ENCODE results near the gene APBB2.
"Not testable (repeated sequence)": the region's sequence is repeated elsewhere in the genome, so short reads cannot be mapped to it uniquely, and the experiment has no call there.

The APBB2 gene

DNA sequence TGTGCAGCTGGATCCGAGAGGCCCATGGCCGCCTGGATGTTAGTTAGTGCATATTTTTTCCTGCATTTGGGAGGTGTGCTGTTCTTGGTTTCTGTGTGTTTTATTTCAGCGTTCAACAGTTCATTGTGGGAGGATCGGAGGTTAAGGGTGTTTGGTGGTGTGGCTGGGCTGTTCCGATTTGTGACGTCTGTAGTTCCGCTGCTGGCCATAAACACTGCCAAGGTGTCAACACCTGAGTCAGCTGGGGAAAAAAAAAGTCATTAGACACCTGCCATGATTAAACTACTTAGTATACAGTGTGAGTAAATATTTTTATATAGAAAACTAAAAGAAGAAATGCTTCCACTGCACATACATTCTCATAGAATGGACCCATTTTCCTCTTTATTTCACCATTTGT, 200.2 kb downstream of the APBB2 start:
- DNase-seq (ENCODE audit: low spot score) = no peak

DNA sequence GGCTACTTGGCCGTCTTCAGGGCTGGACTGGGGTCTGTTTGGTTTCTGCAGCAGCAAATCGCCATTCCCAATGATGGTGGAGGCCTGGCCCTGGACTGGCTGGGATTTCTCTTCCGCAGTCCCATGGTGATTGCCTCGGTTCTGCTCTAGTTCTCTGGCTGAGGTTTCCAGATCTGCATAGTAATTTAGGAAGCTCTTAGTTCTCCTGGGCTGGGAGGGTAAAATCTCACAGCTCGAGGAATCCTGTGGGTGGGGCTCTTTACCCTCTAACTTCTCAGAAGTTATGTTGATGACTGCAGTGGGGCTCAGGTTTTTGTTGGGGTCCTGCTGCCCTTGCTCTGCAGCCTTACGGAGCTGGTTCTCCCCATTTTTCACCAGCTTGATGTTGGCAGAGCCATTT, 200.6 kb downstream of the APBB2 start:
- DNase-seq (ENCODE audit: low spot score) = no peak

DNA sequence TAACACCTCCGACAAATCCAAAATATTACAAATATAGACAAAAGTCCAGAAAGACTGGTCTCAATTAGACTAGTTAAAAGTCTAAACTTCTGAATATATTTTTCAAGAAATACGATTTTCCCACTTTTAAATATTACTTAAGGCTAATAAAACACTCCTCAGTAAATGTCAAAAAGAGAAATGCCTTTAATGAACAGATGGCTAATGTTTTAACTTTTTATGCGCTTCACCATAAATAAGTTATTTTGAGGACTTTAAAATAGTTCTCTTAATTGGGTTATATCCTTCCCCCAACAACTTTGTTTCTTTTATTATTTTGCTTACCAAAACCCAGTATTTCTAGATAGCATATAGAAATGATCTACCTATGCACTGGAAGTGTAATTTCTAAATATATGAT, 201.4 kb downstream of the APBB2 start:
- no peak for DNase-seq (ENCODE audit: low spot score)

DNA sequence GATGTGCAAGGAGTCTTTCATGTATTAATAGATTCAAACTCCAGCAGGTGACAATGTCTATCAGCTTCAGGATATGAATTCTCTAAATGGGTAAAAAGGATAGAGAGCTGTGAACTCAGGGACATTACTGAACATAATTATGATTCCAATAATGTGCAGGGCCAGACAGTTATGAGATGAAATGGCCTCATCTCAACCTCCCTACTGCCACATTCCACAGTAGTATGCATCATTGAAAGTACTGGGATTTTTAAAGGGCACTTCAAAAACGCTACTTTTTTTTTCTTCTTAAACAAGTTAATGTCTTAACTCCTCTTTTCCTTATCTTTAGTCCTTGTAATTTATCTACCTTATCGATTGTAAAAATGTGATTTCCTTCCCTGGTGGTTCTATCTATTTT, 202.0 kb downstream of the APBB2 start:
- DNase-seq (ENCODE audit: low spot score) = no peak

DNA sequence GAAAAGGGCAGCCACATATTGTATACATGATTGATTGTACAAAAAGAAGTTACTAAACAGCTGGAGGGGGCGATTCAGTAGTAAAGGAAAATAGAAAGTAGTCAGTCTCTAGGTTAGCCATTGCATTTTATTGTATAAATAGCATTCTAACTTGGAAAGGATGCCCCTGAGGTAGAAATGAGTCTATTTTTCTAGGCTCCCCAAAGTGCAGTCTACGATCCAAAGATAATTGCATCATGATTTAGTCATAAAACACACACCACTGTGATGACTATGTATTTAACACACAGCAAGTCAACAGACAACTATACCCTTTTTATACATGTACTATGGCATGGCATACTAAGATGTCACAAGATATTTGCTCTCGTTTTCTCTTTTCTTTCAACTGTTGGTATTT, 204.9 kb downstream of the APBB2 start:
- no peak for DNase-seq (ENCODE audit: low spot score)

DNA sequence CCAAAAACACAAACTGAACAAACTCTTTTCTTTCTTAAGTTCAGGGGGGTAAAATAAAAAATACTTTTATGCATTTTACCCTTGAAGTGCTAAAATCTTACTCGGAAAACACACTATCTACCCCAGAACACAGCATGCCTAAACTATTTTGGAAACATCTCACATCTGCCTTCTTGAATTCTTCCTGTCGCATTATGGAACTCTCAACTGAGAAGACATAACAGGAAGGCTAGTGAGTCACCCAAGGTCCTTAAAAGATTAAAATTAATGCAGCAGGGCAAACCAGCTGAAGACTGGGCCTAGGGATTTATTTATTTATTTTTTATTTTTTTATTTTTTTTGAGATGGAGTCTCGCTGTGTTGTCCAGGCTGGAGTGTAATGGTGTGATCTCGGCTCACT, 208.2 kb downstream of the APBB2 start:
- no peak for DNase-seq (ENCODE audit: low spot score)

DNA sequence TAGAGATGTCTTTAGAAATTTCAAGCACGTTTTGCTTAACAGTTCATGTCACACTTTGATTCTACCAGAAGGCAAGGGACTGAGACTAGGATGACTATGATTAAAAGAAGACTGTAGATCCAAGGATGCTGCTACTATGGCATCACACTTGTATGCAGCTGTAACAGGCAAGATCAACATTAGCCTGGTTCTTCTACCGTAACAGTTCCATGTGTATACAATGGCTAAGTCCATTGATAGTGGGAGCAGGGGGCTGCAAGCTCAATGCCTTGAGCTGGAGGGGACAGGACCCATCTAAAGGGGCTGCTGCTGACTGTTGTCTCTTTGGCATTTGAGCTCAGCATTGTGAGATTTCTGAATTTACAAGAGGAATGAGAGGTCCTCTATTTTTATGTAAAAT, 212.0 kb downstream of the APBB2 start:
- DNase-seq (ENCODE audit: low spot score) = no peak

DNA sequence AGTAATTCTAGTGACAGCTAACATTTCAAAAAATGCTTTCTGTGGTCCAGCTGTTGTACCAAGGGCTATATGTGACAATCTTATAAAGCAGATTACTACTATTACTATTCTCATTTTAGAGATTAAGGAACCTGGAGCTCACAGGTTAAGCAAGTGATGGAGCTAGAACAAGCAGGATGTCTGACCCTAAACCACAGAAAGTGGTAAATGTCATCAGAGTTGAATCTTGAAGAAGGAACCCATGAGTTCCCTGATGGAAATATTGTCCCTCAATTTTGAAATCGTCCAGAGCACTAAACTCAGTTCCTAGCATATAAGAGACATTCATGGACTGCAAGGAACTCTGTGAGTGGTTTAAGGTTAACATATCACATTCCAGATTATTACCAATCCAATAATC, 214.0 kb downstream of the APBB2 start:
- DNase-seq (ENCODE audit: low spot score) = no peak

DNA sequence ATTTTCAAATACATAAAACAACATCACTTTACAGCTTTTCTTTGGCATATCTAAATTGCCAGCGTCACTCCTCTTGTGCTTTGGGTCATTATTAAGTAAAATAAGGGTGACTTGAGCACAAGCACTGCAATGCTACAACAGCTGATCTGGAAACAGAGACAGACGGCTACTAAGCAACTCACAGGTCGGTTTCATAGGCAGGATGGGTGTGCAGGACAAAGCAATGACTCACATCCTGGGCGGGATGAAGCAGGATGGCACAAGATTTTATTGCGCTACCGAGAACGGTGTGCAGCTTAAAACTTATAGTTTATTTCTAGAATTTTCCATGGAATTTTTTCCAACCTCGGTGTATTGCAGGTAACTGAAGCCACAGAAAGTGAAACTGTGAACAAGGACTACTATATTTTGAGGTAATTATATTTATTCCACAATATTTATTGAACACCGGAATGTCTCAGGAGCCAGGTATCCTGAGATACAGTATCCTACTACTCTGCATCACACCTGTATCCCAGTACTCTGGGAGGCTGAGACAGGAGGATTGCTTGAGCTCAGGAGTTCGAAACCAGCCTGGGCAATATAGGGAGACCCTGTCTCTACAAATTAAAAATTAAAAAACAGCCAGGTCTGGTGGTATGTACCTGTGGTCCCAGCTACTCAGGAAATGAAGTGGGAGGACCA, 215.5 kb downstream of the APBB2 start:
- no peak for DNase-seq (ENCODE audit: low spot score)

DNA sequence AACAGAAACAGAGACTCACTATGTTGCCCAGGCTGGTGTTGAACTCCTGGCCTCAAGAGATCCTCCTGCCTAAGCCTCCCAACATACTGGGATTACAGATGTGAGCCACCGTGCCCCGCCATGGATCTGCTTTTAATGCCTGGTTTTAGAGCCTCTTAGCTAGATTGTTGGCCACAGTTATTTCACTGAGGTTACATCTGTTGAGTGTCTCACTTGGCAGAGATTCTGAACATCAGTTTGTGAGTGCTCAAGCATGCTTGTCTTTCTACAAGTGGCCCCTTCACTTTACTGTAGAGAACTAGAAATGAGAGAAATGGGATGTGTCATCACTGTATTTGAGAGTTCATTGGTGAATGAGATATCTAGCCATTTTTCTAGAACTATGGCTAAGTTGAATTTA, 218.5 kb downstream of the APBB2 start:
- DNase-seq (ENCODE audit: low spot score) = no peak

DNA sequence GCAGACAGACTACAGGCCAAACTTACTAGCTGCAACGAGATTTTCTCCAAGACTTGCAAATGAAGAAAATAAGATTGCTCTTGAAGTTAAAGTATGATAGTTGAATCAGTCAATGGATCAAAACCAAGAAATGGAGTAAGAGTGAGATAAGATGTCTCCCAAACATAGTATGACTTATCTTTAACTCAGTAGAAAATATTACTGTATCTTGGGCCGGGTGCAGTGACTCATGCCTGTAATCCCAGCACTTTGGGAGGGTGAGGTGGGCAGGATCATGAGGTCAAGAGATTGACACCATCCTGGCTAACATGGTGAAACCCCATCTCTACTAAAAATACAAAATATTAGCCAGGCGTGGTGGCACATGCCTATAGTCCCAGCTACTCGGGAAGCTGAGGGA, 220.0 kb downstream of the APBB2 start:
- DNase-seq (ENCODE audit: low spot score) = not testable (repeated sequence)

DNA sequence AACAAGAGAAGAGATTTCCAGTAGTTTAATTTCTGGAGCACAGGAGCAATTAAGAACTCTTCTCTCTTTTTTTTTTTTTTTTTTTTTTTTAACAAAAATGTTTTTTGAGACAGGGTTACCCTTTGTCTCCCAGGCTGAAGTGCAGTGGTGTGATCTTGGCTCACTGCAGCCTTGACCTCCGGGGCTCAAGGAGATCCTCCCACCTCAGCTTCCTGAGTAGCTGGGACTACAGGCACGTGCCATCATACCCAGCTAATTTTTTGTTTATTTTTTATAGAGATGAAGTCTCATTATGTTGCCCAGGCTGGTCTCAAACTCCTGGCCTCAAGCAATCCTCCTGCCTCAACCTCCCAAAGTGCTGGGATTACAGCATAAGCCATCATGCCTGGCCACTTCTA, 221.0 kb downstream of the APBB2 start:
- not testable (repeated sequence) for DNase-seq (ENCODE audit: low spot score)

DNA sequence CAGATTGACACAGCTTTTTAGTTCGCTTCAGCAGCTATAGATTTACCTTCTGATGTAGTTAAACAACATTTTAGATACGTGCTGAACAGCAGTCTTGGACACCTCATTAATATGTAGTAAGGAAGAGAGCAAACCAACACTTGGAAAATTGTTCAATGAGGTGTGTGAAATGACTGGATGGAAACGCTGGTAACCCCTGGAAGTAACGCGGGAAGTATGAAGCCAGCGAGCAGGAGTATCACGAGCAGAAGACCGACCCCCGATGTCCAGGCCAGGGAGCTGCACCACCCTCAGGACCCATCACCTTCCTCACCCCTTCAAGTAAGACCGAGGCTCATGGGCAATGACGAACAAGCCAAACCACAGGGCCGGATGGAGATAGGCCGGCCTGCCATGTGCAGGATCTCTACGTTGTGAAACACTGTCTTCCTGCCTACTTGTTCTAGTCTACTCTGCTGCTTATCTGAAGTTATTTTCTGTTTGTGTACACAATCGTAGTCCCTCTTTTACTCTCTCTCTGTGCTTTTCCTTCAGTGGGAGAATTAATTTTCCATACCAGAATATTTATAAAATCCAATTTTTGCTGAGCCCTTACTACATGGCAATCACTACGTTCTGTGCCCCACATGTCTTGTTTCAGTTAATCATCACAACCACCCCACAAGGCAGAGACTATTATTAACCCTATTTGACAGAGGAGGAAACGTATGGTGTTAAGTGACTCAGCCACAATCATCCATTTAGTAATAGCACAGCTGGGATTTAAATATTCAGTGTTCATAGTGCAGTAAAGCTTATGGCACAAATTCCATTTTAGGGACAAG, 221.7 kb downstream of the APBB2 start:
- peak; percentile 51 for DNase-seq (ENCODE audit: low spot score)

DNA sequence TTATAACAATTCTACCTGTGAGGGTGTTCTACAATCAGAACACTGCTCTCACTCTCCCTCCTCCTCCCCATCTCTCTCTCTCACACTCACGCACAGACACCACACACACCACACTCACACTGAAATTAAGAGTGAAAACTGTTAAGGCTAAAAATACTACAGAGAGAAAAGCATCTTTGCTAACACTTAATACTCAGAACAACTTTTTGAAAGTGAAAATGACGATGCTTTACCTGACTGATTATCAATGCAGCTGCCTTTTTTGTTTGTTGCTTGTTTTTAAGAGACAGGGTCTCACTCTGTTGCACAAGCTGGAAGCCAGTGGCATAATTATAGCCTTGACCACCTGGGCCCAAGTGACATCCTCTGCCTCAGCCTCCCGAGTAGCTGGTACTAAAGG, 222.4 kb downstream of the APBB2 start:
- no peak for DNase-seq (ENCODE audit: low spot score)

DNA sequence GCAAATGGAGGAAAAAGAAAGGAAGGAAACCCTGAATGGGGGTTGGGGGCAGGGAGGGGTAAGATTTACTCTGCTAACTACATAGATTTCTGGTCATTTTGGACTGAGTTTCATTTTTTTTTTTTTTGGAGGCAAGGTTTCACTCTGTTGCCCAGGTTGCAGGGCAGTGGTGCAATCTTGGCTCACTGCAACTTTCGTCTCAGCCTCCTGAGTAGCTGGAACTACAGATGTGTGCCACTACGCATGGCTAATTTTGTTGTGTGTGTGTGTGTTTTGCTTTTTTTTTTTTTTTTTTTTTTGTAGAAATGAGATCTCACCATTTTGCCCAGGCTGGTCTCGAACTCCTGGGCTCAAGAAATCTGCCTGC, 223.5 kb downstream of the APBB2 start:
- no peak for DNase-seq (ENCODE audit: low spot score)

DNA sequence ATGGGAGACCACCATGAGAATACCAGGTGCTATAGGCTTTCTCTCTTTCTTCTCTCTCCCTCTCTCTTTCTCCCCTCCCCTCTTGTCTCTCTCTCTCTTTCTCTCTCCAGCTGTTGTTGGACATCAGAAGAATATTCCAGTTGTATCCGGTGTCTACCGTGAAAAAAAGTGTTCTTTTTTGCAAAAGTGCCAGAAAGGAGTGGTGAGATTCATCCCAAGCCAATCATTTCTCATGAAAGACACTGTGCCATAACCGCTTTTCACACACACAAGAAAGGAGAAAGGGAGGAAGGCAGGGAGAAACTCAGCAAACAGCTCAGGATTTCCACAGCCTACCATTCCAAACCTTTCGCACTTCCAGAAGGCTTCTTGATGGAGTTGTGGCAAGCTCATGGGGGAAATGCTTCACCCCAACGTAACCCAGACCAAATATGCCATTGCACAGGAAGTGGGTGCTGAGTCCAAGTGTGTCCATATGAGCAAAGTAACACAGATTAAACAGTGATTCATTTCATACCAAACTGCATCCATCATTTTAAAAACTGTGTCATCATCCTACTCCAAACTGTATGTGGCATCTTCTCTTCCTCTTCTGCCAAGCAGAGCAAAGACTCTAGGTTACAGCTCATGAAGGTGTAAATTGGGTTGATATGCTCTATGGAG, 224.0 kb downstream of the APBB2 start:
- no peak for DNase-seq (ENCODE audit: low spot score)

DNA sequence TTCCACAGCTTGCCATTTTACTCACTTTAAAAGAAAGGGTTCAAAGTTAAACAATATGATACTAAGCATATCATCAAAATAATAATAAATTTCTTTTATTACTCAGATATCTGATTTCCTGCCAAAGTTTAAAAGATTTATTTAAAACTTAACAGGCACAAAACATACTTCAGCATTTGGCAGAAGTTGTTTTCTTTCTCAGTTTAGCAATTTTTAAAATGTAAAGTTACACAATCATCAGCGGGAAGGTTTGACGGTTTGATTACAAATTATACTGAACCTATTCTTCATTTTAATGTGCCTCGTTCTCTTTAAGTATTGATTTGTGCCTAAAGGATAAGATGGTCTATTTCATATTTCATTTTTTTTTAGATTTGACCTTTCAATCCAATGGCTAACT, 227.2 kb downstream of the APBB2 start:
- no peak for DNase-seq (ENCODE audit: low spot score)

DNA sequence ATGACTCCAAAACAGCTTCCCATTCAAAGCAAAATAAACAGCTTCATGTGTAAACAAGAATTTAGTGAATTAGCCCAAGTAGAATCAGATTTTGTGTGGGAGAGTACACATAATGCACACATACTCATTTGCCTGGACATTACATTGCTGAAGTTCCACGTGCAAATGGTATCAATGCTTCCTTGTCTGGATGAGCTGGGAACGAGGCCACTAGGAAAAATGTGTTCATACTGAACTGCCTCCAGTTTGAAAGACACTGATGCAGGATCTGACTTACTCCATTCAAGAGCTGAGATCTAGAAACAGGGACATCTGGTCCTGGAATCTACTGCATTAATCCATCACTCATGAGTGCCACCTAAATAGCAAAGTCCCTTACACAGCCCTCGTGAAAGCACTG, 228.0 kb downstream of the APBB2 start:
- DNase-seq (ENCODE audit: low spot score) = peak; percentile 87

DNA sequence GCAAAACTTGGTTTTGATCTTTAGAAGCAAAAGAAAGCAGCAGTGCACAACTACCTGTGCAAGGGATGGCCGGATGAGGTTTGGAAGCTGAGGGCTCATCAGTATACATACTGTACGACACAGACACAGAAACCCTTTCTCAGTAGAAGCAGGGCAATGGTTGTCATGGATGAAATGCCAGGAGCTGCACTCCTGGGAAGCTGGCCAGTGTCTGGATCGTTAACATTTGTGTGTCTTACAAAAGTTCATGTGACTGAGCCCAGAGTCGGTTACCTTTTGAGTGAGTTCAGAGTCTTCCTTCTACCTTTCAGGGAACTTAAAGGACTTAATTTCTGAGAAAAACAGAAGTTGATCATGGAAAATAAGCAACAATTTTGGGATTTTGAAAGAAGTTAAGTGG, 230.3 kb downstream of the APBB2 start:
- no peak for DNase-seq (ENCODE audit: low spot score)

DNA sequence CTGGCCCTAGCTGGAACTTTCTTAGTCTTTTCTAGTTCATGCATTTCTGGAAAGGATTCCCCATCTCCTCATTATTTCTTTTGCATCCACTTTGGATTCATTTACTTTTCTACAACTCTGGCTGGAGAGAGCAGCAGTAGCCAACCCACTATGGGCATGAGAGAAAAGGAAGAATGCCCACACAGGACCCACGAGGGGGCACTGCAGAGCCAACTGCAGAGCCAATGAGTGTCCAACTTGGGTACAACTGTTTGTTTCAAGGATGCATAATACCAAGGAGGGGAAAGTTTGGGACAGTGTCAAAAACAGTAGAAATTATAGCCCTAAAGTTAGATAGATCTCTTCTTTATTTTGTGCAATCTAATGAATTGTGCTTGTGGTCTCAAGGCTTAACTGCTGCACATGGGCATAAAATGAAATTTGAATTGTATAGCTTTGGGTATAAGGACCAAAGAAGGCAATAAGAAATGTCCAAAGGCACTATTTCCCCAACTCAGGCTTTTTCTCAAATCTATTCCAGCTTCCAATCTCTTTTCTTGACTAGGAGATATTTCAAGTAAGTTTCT, 233.9 kb downstream of the APBB2 start:
- DNase-seq (ENCODE audit: low spot score) = peak; percentile 45

DNA sequence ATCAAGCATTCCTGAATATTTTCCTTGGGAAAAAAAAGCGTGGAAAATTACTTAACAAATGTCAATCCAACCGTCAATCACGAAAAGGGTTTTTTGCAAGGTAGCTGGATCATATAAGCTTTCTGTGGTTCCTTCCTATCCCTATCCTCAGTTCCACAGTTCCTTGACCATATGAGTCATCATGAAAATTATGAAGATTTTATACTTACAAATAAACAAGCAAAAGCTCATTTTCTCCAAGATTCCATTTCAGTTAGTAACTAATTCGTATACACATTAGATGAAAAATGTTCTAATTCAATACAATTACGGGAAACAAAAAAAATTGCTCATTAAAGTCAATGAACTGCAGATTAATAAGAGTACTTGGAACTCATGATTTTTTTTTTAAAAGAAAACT, 235.8 kb downstream of the APBB2 start:
- DNase-seq (ENCODE audit: low spot score) = no peak

DNA sequence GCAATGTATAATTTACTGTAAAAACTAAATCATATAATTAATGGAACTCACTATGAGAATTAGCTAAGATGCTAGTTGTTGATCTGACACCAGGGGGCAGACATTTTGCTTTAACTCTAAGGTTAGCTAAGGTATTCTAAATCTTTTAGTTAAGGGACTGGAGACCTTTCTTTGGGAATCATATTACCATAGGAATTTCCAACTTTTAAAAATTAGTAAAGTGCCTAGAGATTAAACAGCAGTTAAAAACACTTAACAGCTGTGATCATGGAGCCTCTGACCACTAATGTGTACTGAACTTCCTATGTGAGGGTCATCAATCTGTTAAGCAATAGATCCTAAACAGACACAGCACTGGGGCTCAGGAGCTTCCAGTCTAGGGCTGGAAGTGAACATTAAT, 238.0 kb downstream of the APBB2 start:
- no peak for DNase-seq (ENCODE audit: low spot score)

DNA sequence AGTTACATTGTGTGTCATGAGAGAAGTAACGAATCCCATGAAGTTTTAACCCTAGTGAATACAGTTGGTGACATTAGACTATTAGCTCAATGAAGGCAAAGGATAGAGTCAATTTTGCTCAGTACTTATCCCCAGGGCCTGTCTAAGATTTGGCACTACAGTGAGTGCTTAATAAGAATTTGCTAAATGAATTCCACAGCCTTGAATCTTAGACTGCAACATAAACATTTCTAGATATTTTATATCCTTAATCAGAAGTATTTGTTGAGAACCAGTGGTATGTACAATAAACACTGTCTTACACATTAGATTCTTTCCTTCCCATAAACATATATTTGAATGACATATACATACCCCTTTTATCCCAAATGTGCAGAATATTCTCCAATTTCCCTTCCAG, 241.6 kb downstream of the APBB2 start:
- no peak for DNase-seq (ENCODE audit: low spot score)

Measured in putamen (tissue), 1 donor.